CD4-positive, alpha-beta T cell treated with Interferon alpha-2 for 1 hour (primary cell): Measurements from ENCODE around the gene KRTAP6-2.

Experiments
- DNase-seq, 2 donors: peaks; one replicate each; pipeline ENCODE4 v3.0.0-alpha.2; 2020 to 2022

Gene KRTAP6-2

DNA sequence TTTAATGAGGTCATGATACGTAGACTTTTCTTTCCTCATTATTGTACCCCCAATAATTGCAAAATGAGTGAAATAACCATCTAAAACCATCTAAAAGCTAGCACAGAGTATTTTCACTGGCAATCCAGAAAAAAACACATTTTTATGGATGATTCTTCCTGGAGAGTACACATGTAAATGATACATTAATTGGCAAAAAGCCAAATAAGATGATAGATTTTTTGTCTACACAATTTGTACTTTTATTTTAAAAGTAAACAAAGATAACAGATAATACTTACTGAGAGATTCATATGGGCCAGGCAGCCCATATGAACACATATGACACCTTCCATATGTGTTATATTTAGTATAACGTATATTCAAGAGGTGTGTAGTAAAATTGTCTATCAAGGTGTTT, 35.1 kb downstream of the KRTAP6-2 start:
- DNase-seq = no peak

DNA sequence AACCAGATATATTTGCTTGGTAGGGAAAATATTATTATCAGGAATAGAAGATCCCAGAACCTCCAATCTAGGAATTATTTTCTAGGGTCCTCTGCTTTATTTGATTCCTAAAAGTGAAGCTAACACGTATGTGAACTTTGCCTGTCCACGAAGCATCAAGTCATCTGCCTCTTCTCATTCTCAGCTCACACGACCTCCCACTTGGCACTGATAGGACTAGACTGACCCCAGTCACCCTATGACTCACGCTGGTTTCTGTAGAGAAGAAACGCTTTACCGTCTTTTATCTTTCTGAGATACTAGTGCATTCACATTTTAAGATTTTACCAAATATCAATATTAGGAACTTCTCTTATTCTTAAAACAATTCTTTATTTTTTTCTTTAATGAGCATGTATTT, 35.6 kb downstream of the KRTAP6-2 start:
- DNase-seq = no peak

DNA sequence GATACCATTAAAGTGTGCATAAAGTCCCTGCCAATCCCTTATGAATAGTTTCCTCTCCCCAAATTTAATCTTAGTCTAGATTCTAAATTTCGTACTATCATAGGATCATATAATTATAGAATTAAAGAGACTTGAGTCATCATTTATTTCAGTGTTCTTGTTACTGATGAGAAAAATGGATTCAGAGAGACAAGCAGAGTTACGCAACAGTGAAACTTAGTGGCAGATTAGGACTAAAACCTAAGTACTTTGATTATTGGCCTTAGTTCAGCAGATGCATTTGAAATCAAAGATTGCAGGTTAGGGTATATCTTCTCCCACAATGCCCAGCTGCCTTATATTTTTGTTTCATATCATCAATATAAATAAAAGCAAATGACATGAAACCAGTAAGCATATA, 36.7 kb downstream of the KRTAP6-2 start:
- no peak for DNase-seq

DNA sequence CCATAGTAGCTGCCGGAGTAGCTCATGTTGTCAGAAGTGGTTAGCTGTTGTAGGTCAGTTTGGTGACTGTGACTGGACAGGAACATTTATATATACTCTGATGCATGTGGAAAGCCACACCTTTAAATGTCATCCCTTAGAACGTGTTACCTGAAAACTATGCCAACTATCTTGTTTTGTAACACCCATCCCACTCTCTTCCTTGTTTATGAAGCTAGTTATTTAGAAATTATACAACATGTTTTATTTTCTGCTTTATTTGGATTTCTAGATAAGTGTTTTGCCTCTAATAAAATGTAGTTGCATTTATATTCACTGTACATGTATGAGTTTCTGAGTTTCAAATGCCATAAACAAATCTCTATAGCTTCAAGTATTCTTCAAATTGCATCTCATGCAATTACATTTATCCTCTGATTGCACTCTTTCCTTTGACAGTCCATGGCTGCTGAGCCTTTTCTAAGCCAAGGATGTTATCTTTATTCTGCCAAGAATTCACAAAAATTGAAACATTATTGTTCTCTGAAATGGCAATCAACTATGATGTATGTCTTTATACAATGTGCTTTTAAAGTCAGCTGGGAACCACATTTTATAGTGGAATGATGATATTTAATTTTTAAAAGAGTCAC, 37.3 kb downstream of the KRTAP6-2 start, which contains the start of gene KRTAP19-7:
KRTAP19-7 (minus strand) TSS at position 51 of the 632 bp plus-strand sequence; CDS start at position 26, 25 bp downstream.
- DNase-seq = no peak

DNA sequence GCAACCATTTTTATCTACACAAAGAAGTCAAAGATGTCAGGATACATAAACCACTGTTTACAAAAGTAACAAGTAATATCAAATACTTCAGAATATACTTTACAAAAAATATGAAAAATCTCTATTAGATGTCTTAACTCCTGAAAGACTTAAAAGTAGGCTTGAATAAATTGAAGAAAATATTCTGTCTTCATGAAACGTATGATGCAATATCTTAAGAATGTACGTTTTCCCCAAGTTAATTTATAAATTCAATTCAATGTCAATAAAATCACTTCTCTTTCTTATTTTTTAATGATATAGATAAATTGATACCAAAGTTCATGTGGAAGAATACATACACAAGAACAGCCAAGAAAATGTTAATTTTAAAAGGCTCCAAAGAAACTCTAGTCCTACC, 43.6 kb downstream of the KRTAP6-2 start:
- DNase-seq = no peak

DNA sequence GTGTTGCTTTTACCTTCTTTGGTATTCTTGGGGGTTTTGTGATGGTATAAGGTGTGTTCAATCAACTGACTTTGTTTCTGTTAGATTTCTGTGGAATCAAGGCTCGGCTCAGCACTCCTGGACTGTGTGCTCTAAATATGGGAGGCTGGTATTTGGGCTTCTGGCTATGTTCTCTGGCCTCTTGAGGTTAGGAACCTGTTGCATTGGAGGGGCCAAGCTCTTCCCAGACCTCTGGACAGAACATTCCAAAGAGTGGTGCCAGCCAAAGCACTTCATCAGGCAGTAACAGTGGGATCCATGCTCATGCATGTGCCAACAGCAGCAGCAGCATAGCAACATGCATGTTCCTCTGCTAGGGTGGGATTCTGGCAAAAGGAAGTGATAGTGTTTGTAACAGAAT, 45.9 kb downstream of the KRTAP6-2 start:
- no peak for DNase-seq
